Upper lobe of left lung (tissue), 6 donors: ENCODE measurements around the gene TMEM129. TPM values are rescaled to one million over a fixed set of nuclear protein-coding genes. Genes with fewer than 3 reads are reported as not detected.

Source experiments
- ATAC-seq, 2 donors: fragments of 200-7000 bp; cut with Tn5 transposase; one replicate each; pipeline ENCODE4 v1.9.1; 2022; ENCODE audit warnings: mild to moderate bottlenecking in 2 of 2, moderate library complexity in 2 of 2; ENCODE audit not compliant: low FRiP score in 2 of 2
- DNase-seq, 2 donors: peaks; one replicate each; pipeline ENCODE4 v3.0.0-alpha.2; 2019 to 2020
- H3K27ac ChIP-seq, 4 donors: fragments of 200-600 bp; sonication (generic); one replicate each; pipeline ENCODE4 v1.5.1; 2016 to 2019
- H3K27me3 ChIP-seq, 4 donors: fragments of 200-600 bp; sonication (generic); one replicate each; pipeline ENCODE4 v1.5.1; 2017 to 2019
- H3K36me3 ChIP-seq, 4 donors: fragments of 200-600 bp; sonication (generic); one replicate each; pipeline ENCODE4 v1.5.1; 2016 to 2019
- H3K4me1 ChIP-seq, 4 donors: fragments of 200-600 bp; sonication (generic); one replicate each; pipeline ENCODE4 v1.5.1; 2018 to 2019
- H3K4me3 ChIP-seq, 4 donors: fragments of 200-600 bp; sonication (generic); one replicate each; pipeline ENCODE4 v1.5.1; 2017 to 2019; ENCODE audit warnings: mild to moderate bottlenecking in 2 of 4, moderate library complexity in 1 of 4
- H3K9me3 ChIP-seq, 4 donors: fragments of 200-600 bp; sonication (generic); one replicate each; pipeline ENCODE4 v1.5.1; 2018 to 2019
- EP300 ChIP-seq, 4 donors: sonication (generic); formaldehyde crosslinking; IDR thresholded peaks; one replicate each; pipeline ENCODE4 v1.5.1; 2017; ENCODE audit warnings: antibody characterized with exemption in 4 of 4, control low read depth in 2 of 4
- POLR2A ChIP-seq, 4 donors: fragments of 450-650 bp; IDR thresholded peaks; one replicate each; pipeline ENCODE4 v1.5.1; 2016 to 2017; ENCODE audit warnings: antibody characterized with exemption in 4 of 4, mild to moderate bottlenecking in 2 of 4
- POLR2AphosphoS5 ChIP-seq, 2 donors: sonication (generic); formaldehyde crosslinking; IDR thresholded peaks; one replicate each; pipeline ENCODE4 v1.5.1; 2017; ENCODE audit warnings: antibody characterized with exemption in 2 of 2
- WGBS, 2 donors: methylation state at CpG; one replicate each; pipeline ENCODE4 v1.1.5; 2017 to 2018; 5-methylcytosine and 5-hydroxymethylcytosine counted together
- total RNA-seq, 6 donors: library from RNA; depleted of rRNA in 4 of 6; stranded (reverse); fragments of >200 nt in 4 of 6; gene quantifications; one replicate each; pipeline versions ENCODE4 v1.1.0 to v1.2.1, GENCODE V29; 2016 to 2021
- TF ChIP-seq, protein P1 (sequence below), 6 experiments: fragments of 450-650 bp in 4 of 6; fragments of 200-600 bp in 2 of 6; sonication (generic) in 2 of 6; IDR thresholded peaks; one replicate each; pipeline ENCODE4 v1.5.1; 2016 to 2019; ENCODE audit warnings: antibody characterized with exemption in 6 of 6
- donor health status: DM: no; HTN: no; CAD: no; lungs with moderate emphysema.
- donor health status: DM: no; HTN: yes; CAD: no; lungs with severe emphysema.

The TMEM129 gene
- total RNA-seq, 6 donors from 2014 or later, result 38.9 to 99.1 (median 49.6) TPM

GRCh38 chr4:1746919-1747602 is 25.9 kb upstream of the TMEM129 start:
- peaks cover 0 to 18% (median 15%) of the 10 kb centered on the region in 4 donors for H3K4me1 ChIP-seq
- TF ChIP-seq POLR2AphosphoS5 (IDR thresholded peaks at IDR 0.05) (no peak), POLR2A (IDR thresholded peaks at IDR 0.05) (no peak), EP300 (IDR thresholded peaks at IDR 0.05) (no peak)
- TF ChIP-seq, protein P1, sequence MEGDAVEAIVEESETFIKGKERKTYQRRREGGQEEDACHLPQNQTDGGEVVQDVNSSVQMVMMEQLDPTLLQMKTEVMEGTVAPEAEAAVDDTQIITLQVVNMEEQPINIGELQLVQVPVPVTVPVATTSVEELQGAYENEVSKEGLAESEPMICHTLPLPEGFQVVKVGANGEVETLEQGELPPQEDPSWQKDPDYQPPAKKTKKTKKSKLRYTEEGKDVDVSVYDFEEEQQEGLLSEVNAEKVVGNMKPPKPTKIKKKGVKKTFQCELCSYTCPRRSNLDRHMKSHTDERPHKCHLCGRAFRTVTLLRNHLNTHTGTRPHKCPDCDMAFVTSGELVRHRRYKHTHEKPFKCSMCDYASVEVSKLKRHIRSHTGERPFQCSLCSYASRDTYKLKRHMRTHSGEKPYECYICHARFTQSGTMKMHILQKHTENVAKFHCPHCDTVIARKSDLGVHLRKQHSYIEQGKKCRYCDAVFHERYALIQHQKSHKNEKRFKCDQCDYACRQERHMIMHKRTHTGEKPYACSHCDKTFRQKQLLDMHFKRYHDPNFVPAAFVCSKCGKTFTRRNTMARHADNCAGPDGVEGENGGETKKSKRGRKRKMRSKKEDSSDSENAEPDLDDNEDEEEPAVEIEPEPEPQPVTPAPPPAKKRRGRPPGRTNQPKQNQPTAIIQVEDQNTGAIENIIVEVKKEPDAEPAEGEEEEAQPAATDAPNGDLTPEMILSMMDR (IDR thresholded peaks at IDR 0.05), result no peak

DNA sequence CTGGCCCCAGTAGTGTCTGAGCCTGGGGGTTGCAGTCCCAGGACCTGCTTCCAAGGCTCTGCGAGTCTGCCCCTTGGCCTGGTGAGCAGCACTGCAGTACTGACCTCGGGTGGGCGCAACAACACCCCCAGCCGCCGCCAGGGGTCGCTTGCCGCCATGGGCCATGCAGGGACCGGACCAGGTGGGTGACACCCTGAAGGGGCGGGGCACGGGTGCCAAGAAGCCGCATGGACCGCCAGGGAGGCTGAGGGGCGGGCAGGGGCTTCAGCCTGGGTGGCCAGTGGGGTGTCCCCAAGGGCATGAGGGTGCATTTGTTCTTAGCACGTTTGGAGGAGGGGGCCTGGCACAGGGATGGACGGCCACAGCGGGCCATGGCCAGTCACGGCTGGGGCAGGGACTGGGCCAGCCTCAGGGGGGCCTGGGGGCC is 25.2 kb upstream of the TMEM129 start:
- Histone ChIP-seq H3K36me3 (peaks cover 0 to 32% (median 14%) of the 10 kb centered on the region in 4 donors), H3K4me3 (no peak overlapping the region), H3K27me3 (no peaks in the 10 kb centered on the region), H3K4me1 (peaks cover 0 to 10% (median 7%) of the 10 kb centered on the region in 4 donors), H3K27ac (no peak overlapping the region), H3K9me3 (no peaks in the 10 kb centered on the region)
- ATAC-seq (peak; percentile 64 to 70), DNase-seq (peak; percentile 66 to 96)
- no peak for TF ChIP-seq POLR2AphosphoS5 (IDR thresholded peaks at IDR 0.05)
- TF ChIP-seq, protein P1 (IDR thresholded peaks at IDR 0.05), result peak; percentile 69 to 93 (median 80)
- 4 to 18% methylated on average over 10 to 15 of the region's 17 CpGs for WGBS, 2 donors

More at GRCh38 chr4:1746919-1747602, 25.9 kb upstream of the TMEM129 start:
- DNase-seq, result peak in 1 of 2 donors; percentile 82
- no peaks in the 10 kb centered on the region for H3K9me3 ChIP-seq
- no peaks in the 10 kb centered on the region for H3K27me3 ChIP-seq
- no peak for ATAC-seq
- H3K4me3 ChIP-seq, result no peak overlapping the region
- H3K36me3 ChIP-seq, result peaks cover 0 to 25% (median 8%) of the 10 kb centered on the region in 4 donors
- WGBS, 2 donors, result 90% methylated on average over 28 of the region's 33 CpGs; no CpG with 5 or more reads in 1 of the 2 donors
- H3K27ac ChIP-seq, result no peak overlapping the region

DNA sequence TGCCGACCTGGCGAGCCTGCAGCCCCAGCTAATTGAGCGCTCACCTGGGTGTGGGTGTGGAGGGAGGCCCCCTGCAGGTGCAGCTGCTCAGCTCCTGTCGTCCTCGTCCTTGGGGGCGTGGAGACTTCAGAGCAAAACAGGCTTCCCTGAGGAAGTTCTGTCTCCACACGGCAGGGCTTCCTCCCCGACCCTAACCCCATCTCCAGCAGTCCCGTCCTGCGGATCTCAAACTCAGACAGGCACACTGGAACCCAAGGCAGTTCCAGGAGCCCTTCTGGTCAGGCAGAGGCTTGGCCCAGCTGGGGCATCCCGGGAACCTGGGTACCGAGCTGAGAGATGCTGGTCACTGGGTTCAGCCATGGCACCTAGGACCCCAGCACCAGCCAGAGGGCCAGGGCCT is 24.6 kb upstream of the TMEM129 start:
- Histone ChIP-seq H3K36me3 (peaks cover 0 to 38% (median 19%) of the 10 kb centered on the region in 4 donors), H3K27ac (no peak overlapping the region), H3K27me3 (no peaks in the 10 kb centered on the region), H3K4me3 (no peak overlapping the region), H3K9me3 (no peaks in the 10 kb centered on the region), H3K4me1 (peaks cover 0 to 10% (median 6%) of the 10 kb centered on the region in 4 donors)
- TF ChIP-seq EP300 (IDR thresholded peaks at IDR 0.05), result no peak
- no peak for TF ChIP-seq POLR2AphosphoS5 (IDR thresholded peaks at IDR 0.05)
- ATAC-seq, result no peak
- peak in 1 of 2 donors; percentile 47 for DNase-seq
- 90 to 97% methylated on average over 3 to 12 of the region's 12 CpGs for WGBS, 2 donors

GRCh38 chr4:1745165-1745564 is 24.0 kb upstream of the TMEM129 start:
- Histone ChIP-seq H3K4me1 (peaks cover 0 to 10% (median 6%) of the 10 kb centered on the region in 4 donors), H3K36me3 (peaks cover 0 to 38% (median 22%) of the 10 kb centered on the region in 4 donors), H3K9me3 (no peaks in the 10 kb centered on the region), H3K27ac (no peak overlapping the region), H3K27me3 (no peaks in the 10 kb centered on the region), H3K4me3 (no peak overlapping the region)
- WGBS, 2 donors, result 92 to 95% methylated on average over 13 of the region's 13 CpGs
- ATAC-seq (no peak), DNase-seq (peak in 1 of 2 donors; percentile 43)
- TF ChIP-seq POLR2AphosphoS5 (IDR thresholded peaks at IDR 0.05), result no peak

DNA sequence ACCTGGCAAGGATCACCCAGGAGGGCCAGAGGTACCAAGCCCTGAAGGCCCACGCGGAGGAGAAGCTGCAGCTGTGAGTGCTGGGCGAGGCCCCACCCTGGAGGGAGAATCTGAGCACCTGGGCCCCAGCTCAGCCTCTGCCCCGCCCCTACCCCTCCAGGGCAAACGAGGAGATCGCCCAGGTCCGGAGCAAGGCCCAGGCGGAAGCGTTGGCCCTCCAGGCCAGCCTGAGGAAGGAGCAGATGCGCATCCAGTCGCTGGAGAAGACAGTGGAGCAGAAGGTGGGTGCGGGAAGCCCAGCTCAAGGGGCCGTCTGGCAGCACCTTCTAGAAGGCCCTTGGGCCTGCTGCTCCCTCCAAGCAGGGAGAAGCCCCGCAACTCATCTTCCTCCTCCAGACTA is 23.4 kb upstream of the TMEM129 start:
- peaks cover 0 to 10% (median 6%) of the 10 kb centered on the region in 4 donors for H3K4me1 ChIP-seq
- peaks cover 0 to 44% (median 25%) of the 10 kb centered on the region in 4 donors for H3K36me3 ChIP-seq
- no peak overlapping the region for H3K27ac ChIP-seq
- 92 to 96% methylated on average over 13 to 14 of the region's 14 CpGs for whole genome bisulfite sequencing, 2 donors
- no peak for TF ChIP-seq EP300 (IDR thresholded peaks at IDR 0.05)
- TF ChIP-seq, protein P1 (IDR thresholded peaks at IDR 0.05), result no peak
- no peak for TF ChIP-seq POLR2A (IDR thresholded peaks at IDR 0.05)
- no peak for TF ChIP-seq POLR2AphosphoS5 (IDR thresholded peaks at IDR 0.05)
- H3K4me3 ChIP-seq, result no peak overlapping the region
- no peaks in the 10 kb centered on the region for H3K27me3 ChIP-seq
- no peak for ATAC-seq
- H3K9me3 ChIP-seq, result no peaks in the 10 kb centered on the region
- peak in 1 of 2 donors; percentile 56 for DNase-seq
